Stimulated activated CD8-positive, alpha-beta memory T cell treated with anti-CD3 and anti-CD28 coated beads, Interleukin-12 subunit alpha, Interleukin-12 subunit beta, amount 100 ng/mL, for 24 hours (primary cell): ENCODE data around the gene SH3BP4.

Experiments used
- DNase-seq: peaks from one replicate; pipeline ENCODE4 v3.0.0-alpha.2; 2020; ENCODE audit errors: extremely low read depth

The SH3BP4 gene

GRCh38 chr2:235088496-235088921 is 136.7 kb downstream of the SH3BP4 start:
- DNase-seq: no peak

DNA sequence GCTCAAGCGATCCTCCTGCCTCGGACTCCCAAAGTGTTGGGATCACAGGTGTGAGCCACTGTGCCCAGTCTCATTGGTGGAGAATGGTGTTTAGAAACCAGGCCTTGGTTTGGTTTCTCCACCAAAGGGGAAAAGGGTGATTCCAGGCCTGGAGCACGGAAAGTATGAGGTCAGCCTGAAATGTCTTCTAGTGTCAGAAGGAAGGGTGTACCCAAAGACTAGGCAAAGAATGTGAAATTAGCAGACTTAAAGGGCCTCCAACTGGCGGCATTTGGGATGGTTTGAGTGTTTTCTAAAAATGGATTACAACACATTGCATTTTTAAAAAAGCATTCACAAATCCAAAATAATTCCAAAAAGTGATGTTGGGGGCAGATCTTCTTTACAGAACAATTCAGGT is 139.6 kb downstream of the SH3BP4 start:
- no peak for DNase-seq

GRCh38 chr2:235091983-235092382 is 140.2 kb downstream of the SH3BP4 start:
- no peak for DNase-seq

- no peak for DNase-seq
These were observed 140.8 kb downstream of the SH3BP4 start for GRCh38 chr2:235092433-235093223.

DNA sequence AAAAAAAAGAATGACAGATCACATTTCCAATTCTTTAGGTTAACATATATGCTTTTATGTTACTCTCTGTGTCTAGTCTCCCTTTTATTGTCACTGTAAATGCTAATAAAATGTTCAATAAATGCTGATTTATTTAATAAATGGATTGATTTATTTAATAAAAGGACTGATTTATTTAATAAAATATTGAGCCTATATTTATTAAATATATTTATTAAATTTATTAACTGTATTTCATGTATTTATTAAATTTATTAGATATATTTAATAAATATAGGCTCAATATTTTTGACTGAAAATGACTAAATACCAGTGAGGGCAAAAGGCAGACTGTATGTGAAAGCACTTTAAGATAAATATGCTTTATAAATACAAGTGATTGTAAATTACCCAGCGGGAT is 142.6 kb downstream of the SH3BP4 start:
- no peak for DNase-seq

GRCh38 chr2:235095569-235095968 is 143.8 kb downstream of the SH3BP4 start:
- DNase-seq: no peak

DNA sequence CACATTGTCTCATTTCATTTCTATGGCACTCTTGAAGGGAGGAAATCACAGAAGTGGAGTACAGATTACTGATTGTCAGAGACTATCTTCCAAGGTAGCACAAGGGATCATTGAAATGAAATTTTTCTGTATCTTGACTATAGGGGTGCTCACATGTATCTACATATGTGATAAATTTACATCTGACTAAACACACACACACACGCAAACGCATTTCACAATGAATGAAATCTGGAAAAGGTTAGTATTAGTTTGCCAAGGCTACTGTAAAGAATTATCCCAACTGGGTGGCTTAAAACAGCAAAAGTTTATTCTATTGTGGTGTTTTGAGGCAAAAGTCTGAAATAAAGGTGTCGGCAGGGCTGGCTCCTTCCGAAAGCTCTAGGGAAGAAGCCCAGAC is 144.6 kb downstream of the SH3BP4 start:
- DNase-seq: no peak

DNA sequence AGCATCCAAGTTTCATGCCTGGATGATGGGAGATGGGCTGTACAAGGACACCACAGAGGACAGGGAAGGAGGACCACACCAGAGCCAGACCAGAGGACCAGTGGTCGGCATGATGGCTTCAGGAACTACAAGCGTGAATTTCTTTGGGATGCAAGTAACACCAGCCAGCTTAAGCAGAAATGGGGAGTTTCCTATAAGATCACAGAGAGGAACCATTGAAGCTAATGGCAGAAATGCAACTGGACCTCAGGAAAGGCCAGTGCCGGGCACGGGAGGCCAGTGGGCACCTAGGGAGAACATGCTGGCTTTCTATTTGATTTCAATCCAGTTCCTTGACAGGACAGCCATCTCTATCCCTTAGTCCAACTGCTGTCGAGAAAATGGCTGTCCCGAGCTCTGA is 145.4 kb downstream of the SH3BP4 start:
- no peak for DNase-seq

DNA sequence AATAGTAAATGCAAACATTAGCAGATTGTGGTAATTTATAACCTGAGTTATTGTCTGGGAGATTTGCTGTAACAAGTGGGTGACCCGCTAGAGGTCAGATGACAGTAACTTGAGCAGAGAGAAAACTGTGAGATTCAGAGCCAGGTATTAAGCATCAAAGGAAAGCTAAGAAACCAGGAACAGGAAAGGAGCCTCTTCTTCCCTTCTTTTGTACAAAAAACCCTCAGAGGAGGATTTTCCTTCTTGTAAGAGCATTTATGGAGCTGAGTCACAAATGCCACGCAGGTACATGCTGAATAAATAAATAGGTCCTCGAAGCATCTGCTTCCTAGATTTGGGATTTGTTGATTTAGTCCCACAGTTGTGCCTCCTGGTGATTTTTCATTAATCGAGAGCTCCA is 146.5 kb downstream of the SH3BP4 start:
- DNase-seq: no peak

GRCh38 chr2:235098736-235099494 is 147.1 kb downstream of the SH3BP4 start:
- no peak for DNase-seq

GRCh38 chr2:235102896-235103295 is 151.1 kb downstream of the SH3BP4 start:
- DNase-seq: no peak
